Right lobe of liver (tissue), 4 donors: ENCODE measurements around the gene GTSF1L.

Source experiments
- POLR2A ChIP-seq: fragments of 450-650 bp; IDR thresholded peaks from one replicate; pipeline ENCODE4 v1.6.1; 2017; ENCODE audit warnings: antibody characterized with exemption, mild to moderate bottlenecking
- TF ChIP-seq, protein P1 (sequence below), 4 donors: fragments of 200-600 bp in 3 of 4; fragments of 450-650 bp in 1 of 4; IDR thresholded peaks; one replicate each; pipeline versions ENCODE4 v1.5.1 to v1.8.0; 2016 to 2022; ENCODE audit warnings: antibody characterized with exemption in 4 of 4, mild to moderate bottlenecking in 2 of 4
- donor health status: DM: no; HTN: no; CAD: no.
- donor health status: DM: no; HTN: no; CAD: no.
- donor health status: DM: no; HTN: yes; CAD: no.

DNA sequence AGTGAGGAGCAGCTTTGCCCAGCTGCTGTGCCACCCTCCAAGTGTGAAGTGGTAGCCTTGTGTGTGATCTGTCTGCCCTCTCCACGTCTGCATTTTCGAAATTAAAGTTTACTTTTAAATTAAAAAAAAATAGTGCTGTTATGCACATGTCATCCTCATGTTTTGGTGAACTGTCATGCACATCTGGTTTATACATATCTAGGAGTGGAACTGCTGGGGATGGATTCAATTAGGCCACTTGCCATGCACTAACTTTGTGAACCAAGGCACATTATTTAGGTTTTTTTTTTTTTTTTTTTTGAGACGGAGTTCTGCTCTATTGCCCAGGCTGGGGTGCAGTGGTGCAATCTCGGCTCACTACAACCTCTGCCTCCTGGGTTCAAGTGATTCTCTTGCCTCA, 3.6 kb downstream of the GTSF1L start:
- TF ChIP-seq, protein P1, sequence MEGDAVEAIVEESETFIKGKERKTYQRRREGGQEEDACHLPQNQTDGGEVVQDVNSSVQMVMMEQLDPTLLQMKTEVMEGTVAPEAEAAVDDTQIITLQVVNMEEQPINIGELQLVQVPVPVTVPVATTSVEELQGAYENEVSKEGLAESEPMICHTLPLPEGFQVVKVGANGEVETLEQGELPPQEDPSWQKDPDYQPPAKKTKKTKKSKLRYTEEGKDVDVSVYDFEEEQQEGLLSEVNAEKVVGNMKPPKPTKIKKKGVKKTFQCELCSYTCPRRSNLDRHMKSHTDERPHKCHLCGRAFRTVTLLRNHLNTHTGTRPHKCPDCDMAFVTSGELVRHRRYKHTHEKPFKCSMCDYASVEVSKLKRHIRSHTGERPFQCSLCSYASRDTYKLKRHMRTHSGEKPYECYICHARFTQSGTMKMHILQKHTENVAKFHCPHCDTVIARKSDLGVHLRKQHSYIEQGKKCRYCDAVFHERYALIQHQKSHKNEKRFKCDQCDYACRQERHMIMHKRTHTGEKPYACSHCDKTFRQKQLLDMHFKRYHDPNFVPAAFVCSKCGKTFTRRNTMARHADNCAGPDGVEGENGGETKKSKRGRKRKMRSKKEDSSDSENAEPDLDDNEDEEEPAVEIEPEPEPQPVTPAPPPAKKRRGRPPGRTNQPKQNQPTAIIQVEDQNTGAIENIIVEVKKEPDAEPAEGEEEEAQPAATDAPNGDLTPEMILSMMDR (IDR thresholded peaks at IDR 0.05): no peak
- no peak for TF ChIP-seq POLR2A
